Measurements from ENCODE around the gene PRKAR2A.

GRCh38 chr3:48879307-48879993 lies 31.8 kb upstream of the PRKAR2A start:
- TF ChIP-seq, protein P1, sequence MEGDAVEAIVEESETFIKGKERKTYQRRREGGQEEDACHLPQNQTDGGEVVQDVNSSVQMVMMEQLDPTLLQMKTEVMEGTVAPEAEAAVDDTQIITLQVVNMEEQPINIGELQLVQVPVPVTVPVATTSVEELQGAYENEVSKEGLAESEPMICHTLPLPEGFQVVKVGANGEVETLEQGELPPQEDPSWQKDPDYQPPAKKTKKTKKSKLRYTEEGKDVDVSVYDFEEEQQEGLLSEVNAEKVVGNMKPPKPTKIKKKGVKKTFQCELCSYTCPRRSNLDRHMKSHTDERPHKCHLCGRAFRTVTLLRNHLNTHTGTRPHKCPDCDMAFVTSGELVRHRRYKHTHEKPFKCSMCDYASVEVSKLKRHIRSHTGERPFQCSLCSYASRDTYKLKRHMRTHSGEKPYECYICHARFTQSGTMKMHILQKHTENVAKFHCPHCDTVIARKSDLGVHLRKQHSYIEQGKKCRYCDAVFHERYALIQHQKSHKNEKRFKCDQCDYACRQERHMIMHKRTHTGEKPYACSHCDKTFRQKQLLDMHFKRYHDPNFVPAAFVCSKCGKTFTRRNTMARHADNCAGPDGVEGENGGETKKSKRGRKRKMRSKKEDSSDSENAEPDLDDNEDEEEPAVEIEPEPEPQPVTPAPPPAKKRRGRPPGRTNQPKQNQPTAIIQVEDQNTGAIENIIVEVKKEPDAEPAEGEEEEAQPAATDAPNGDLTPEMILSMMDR (IDR thresholded peaks at IDR 0.05) = no peak
- TF ChIP-seq POLR2A (IDR thresholded peaks at IDR 0.05) = no peak
